Measurements from ENCODE around the gene ALKBH5.
A peak's percentile ranks its signal among the peaks of the same experiment; 100 is the strongest.

ALKBH5 gene

DNA sequence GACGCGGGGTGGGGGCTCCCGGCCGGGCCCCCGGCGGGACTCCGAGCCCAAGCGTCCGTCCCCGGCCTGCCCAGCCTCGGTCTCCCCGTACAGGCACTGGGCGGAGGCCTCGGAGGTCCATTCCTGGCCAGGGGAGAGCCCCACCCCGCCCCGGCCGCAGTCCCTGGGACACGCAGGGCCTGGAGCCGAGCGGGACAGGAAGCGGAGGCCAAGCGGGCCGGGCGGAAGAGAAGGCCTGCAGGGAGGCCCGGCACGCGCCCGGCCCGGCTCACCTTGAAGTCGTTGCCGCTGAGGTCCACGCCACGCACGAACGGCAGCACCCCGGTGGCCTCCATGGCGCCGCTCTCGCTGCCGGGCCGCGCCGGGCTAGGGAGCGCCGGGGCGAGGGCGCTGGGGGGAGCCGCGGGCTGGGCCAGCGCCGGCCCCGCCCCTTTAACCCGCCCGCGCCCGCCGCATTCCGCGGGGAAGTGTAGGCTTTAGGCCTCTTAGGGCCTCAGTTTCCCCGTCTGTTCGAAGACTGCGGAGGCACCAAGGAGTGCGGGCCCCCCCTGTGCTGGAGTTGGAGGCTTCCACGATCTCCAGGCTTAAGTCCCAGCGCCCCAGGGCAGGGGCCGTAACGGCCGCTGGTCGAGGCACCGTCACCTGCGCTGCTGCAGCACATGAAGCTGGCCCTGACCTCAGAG, 74.9 kb downstream of the ALKBH5 start, which contains the start of gene FLII:
Gene FLII, minus strand, starts transcription at position 383 of the 683 bp plus-strand sequence. Its CDS starts 48 bp downstream, at position 335.
- no peak within 1 kb of the TSS for H3K27ac ChIP-seq (ENCODE audit: low read length)
- DNase-seq (ENCODE audit: low read depth, low spot score), result no peak
- H3K4me3 ChIP-seq (ENCODE audit: low read length), result peak within 1 kb of the TSS; percentile 92
- H3K9me3 ChIP-seq (ENCODE audit: control insufficient read depth, insufficient read depth, low read length), result no peaks in the 10 kb centered on the region
- H3K4me1 ChIP-seq (ENCODE audit: control insufficient read depth, insufficient read depth, low read length), result peaks cover 6% of the 10 kb centered on the region
- no peaks in the 10 kb centered on the region for H3K27me3 ChIP-seq (ENCODE audit: control insufficient read depth, insufficient read depth, low read length)
- WGBS (ENCODE audit: insufficient coverage, insufficient read length), result no CpG with 5 or more reads among the region's 71 CpGs
- peaks cover 24% of the 10 kb centered on the region for H3K36me3 ChIP-seq (ENCODE audit: control insufficient read depth, insufficient read depth, low read length)
